ENCODE measurements around the gene CHURC1.

The CHURC1 gene

DNA sequence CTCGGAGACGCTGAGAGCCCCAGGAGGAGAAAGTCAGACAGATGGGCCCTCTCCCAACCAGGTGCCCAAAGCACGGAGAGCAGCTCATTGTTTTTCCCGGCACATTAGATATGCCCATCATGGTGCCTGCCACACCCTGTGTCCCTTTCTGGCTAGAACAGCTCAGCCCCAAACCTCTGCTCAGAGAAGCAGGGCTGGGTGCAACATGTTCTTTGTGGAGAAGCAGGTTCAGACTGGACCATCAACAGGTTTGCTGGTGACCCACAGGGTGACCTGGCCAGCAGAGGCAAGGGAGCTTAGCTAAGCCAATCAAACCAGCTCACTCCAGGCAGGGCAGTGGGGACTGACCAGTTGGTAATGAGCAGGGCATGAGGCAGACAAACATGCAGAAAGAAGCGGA, 44.5 kb downstream of the CHURC1 start:
- no peak for DNase-seq

DNA sequence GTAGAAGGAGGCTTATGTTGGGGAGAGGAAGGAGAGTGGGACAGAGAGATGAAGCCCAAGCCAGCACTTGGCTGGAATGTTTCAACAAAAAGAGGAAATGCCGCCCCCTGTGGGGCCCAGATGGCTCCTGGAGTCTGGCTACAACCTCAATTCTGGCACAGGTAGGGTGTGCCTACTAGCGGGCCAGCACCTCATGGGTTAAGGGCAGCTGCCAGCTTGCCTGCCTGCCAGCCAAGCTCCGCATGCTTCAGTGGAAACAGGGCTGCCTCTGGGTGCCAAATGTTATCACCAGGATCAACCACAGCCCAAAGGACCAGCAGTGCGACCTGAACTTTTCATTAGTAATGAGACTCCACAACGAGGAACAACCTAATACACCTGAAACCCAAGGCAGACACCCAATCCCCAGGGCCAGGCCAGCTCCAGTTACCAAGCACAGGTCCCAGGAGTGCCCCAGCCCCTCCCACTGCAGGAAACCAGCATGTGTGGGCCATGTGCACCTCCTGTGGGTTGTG, 46.6 kb downstream of the CHURC1 start:
- no peak for DNase-seq

DNA sequence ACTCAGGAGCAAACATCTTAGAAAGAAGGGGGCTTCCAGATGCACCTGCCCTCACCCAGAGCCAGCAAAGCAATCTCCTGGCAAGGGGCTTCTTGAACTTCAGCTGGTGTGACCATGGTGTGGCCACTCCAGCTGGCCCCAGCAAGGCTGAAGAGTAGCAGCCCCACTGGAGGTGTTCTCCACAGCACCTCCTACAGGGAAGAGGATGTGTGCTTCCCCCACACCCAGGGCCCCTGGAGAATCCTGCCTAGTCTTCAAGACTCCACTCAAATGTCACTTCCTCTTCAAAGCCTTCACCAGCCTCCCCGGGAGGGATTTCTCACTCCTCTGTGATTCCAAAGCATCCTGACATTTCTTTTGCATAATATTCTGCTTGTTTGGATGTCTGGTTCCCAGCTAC, 49.4 kb downstream of the CHURC1 start:
- DNase-seq, result no peak

DNA sequence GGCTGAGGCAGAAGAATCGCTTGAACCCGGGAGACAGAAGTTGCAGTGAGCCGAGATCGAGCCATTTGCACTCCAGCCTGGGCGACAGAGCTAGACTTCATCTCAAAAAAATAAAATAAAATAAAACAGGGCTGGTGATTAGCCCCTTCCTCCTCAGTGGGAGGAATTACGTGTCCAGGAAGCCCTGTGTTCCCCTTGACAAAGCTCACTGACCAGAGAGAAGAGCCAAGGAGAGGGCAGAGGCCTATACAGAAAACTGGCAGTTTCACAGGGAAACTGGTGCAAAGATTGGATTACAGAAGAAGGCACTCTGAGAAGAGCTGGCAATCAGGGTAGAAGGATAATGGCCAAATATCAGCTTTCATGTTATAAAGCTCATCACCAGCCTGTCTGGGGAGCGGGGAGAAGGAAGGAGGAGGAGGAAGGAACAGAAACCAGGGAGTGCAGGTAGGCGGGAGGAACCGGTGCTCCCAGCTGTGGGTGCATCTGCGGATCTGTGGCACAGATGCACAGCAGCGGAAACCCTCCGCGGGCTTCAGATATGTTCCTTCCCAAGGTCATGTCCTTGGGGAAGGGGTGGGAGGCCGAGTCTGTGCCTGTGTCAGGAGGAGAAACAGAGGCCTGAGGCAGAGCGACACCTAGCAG, 51.2 kb downstream of the CHURC1 start:
- no peak for DNase-seq

DNA sequence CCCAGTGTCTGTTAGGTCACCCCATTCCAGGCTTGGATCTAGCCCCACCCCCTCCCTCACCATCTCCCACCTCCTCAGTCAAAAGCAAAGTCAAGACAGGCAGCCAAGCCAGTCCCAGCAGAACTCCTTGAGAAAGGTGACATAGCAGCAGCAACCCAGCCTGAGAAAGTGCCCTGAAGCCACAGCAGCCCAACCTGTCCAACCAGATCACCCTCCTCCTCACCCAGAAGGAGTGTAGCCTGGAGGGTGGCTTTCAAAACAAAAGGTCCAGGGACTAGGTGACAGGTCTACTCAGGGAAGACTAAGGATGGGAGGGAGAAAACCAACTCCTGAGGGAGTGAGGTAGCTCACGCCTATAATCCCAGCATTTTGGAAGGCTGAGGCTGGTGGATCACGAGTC, 52.7 kb downstream of the CHURC1 start:
- no peak for DNase-seq

DNA sequence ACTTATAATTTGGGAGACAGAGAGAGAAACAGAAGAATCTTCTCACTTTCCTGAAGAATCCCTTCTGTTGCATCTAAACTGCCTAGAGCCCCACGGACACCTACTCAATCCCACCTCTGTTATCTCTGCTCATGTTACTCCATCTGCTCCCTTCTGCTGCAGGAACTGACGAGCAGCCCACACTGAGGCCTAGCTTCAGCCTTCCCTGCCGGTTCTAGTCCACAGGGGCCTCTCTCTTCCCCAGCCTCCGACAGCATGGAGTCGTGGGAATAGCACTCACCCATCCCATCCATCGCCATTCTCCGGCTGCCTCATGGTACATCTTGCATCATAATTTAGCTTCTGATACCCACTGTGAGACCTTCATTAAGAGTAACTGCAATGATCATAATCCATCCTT, 53.9 kb downstream of the CHURC1 start:
- no peak for DNase-seq

DNA sequence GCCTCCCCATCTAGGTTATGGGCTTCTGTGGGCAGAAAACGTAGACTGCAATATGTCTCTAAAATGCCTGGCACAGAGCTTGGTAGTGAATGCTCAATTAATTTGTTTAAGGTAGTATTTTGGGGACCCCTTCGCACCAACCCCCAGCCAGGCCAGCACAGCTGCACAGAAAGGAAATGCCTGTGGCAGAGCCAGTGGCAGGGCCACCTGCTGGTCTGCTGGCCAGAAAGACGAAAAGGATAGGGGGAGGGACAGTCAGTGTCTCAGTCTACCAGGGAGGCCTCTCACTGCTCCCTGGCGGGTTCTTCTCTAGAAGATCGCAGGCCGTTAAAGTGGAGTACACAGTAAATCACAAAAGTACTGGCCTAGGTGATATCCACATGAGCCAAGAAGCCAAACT, 54.4 kb downstream of the CHURC1 start:
- DNase-seq, result no peak

DNA sequence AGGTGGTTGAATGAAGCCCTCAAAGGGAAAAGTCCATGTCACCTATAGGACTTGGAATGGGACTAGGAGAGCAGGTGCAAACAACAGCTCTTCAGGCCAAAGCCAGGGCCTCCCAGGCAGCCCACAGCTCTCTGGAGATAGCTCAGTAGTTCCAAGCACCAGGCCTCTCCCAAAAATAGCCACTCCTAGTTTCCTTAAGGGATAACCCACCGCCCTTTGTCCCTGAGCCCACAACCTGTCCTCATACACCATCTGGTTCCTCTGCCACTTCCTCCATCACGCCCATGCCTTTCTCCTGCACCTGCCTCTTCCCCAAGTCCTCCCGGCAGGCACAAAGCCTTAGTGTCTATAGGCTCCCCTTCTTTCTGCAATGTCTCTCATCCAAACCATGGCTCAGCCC, 55.8 kb downstream of the CHURC1 start:
- DNase-seq, result no peak

DNA sequence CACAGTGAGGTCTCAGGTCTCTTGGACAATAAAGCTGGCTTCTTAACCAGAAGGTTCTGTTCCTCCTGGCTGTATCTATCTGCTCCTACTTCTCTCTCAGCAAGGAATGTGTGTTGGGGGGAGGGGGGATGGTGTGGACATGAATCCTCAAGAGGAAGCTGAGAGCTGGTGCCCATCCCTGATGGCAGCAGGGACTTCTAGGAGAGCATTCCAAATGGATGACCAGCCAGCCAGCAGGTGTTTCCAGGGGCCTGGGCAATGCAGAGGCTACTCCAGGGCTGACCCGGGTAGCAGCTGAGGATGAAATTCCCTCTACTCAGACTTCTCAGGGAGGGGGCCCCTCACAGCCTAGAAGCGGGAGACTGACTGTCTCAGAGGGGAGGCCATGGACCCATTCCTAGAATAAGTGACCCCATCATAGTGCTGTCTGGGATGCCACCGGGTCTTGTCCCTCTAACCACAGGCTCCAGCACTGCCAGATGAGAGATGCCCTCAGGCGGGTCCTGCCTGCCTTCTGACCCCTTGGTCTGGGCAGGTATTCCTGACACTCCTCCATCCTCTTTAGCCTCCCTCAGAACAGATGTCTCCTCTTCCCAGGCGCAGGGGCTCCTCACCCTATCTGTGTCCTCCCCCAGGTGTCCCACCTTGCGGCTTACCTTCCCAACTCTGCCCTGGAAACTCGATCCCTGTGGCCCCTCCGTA, 56.7 kb downstream of the CHURC1 start:
- DNase-seq, result no peak

DNA sequence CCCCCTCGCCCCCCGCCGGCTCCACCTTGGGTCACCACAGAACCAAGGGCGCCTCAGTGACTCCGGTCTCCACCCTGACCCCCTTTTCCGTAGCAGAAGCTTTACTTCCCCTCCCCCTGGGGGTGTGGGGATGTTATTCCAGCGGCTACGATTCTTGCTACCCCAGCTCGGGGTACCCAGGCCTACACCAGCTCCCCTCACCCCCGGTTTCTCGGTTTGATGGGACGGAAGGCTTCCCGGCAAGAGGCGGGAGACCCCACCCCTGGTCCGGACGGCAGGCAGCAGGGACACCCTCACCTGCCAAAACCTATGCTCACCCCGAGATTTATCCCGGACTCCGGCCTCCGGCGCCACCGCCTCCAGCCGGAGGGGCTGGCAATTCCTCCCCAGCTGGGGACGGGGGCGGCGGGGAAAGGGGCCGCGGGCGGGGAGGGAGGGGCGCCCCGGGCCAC, 57.3 kb downstream of the CHURC1 start:
- peak; percentile 44 for DNase-seq

DNA sequence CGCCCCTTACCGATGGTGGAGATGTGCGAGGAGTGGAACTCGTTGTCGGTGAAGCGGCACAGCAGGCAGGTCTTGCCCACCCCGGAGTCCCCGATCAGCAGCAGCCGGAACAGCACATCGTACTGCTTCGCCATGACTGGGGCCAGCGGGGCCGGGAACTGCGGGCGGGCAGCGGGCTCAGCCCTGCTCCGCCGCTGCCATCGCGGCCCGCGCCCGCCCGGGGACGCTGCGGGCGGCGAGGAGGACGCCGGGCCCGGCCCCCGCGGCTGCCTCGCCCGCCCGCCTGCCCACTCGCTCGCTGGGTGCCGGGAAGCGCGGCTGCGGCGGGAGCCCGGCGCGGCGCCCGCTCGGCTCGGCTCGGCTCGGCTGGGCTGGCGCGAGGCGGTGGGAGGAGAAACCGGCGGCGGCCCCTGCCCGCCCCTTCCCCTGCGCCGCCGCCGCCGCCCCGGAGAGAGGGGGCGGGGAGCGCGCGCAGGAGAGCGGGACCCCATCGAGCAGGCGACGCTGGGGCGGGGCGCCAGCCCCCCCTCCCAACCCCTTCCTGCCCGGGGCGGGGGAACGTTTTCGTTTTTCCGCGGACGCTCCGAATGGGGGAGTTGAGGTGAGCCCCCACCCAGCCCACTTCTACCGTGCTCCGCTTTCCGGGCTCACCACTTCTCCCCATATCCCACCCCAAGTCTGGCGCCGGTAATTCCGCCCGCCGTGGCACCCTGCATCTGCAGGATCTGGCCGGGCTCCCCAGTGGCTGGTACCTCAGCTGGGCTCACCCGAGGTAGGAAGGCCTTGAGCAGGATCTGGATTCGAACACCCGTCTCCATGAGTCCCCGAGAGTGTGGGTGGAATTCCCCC, 57.9 kb downstream of the CHURC1 start, which contains the start of gene RAB15:
TSS of gene RAB15 (minus strand) at position 394 of the 849 bp plus-strand sequence. CDS start at position 134, 260 bp downstream.
- peak; percentile 70 for DNase-seq

DNA sequence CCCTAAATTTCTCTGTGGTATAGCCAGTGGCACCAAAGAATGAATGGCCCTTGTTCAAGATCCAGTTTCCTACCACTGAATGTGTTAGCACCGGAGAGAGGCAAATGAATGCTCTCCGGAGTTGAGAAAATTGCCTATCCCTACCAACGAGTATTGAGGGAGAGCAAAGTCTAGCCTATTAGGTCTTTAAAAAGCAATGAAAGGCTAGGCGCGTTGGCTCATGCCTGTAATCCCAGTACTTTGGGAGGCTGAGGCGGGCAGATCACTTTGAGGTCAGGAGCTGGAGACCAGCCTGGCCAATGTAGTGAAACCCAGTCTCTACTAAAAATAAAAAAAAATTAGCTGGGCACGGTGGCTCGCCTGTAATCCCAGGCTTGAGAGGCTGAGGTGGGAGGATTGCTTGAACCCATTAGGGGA, 58.8 kb downstream of the CHURC1 start:
- no peak for DNase-seq

DNA sequence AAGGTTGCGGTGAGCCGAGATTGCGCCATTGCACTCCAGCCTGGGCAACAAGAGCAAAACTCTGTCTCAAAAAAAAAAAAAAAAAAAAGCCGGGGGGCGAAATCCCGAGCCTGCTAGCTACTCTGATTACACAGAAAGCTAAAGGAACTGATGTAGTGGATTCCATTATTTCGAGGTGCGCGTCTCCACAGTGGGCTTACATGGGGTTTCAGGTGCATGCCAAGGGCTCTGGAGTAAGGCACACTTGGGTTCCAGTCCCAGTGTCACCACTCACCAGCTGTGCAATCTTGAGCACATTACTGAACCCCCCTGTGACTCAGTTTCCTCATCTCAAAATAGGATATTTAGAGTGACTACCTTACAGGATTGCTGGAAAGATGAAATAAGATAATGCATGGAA, 59.6 kb downstream of the CHURC1 start:
- no peak for DNase-seq

DNA sequence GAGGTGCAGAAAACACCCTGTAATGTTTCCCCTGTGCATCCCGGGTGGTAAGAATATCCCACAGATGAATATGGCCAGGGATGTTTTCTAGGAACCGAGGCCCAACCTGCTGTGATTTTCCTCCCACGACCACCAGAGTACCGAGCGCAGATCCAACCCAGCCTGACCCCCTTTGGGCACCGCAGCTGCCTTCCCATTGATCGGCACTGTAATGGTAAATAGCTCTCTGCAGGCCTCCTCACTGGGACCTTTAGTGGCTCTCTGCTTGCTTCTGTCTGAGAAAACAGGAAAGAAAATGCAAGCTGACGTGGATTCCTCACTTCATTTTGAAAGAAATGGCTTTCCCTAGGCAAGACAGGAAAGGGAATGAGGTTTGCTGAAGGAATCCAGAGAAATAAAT, 60.3 kb downstream of the CHURC1 start:
- no peak for DNase-seq

DNA sequence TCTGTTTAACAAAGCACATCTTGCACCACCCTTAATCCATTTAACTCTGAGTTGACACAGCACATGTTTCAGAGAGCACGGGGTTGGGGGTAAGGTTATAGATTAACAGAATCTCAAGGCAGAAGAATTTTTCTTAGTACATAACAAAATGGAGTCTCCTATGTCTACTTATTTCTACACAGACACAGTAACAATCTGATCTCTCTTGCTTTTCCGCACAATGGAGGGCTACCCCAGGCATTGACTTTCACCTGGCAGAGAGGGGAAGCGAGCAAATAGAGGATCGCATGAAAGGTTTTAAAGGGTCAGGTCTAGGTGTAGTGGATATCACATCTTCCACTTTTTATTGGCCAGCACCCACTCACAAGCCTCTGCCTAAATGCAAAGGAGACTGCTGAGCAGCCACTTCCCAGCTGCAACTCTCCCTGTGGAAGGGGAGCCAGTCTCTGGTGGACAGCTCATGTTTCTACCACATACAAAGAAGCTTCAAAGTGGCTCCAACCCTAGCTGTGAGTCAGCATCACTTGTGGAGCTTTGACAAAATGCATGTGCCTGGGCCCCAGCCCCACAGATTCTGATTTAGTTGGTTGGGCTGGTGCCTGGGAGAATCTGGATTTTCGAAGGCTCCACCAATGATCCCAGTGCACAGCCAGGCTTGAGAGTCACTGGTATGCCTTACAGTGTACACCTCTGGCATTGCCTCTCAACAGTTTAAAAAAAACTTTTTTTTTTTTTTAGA, 65.2 kb downstream of the CHURC1 start:
- DNase-seq, result no peak

DNA sequence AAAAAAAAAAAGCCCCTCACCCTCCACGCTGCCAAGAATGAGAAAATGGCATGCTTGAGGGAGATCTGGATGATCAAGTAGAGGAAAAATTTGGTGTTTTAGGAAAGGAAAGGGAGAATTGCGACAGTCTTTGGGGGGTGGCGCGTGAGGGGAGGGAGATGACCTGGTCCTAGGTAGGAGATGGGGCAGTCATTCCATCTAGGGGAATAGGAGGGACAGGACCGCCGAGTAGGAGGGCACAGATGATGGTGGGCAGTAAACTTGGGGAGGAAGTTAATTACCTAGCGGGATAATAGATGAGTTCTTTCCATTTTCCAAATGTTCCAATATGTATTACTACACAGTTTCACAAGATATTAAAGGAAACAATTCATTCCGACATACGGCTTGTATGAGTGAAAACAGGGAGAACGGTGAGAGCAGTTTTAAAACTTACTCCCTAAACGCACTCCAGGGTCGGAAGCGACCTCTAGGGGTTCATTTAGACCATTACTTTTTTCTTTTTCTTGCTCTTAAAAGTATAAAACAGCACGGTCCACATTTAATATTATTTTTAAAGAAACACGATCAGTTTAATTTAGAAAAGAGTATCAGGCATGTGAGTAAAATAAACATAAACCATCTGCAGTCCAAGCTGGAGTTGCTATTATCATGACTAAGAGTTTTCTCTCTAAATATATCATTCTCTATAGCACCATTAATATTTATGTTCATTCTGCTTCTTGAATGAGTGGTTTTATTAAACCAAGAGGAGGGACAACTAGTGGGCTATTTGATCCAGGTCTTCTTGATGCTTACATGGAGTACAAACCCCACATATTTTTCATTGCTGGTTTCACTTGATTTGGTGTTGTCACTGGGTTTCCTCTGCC, 69.4 kb downstream of the CHURC1 start:
- DNase-seq, result no peak

All from left hindlimb (tissue), 1 donor.